HG03521 (cell line): ENCODE measurements around the gene NT5DC4.

Experiments used
- ATAC-seq: cut with Tn5 transposase; IDR thresholded peaks from one replicate; pipeline ENCODE4 v1.9.1; 2021; ENCODE audit warnings: mild to moderate bottlenecking, moderate library complexity; ENCODE audit not compliant: unreplicated experiment

The NT5DC4 gene

GRCh38 chr2:112722816-112723546 lies 2.2 kb downstream of the NT5DC4 start:
- no peak for ATAC-seq

GRCh38 chr2:112723547-112723940 lies 2.7 kb downstream of the NT5DC4 start:
- no peak for ATAC-seq

GRCh38 chr2:112723995-112724394 lies 3.2 kb downstream of the NT5DC4 start:
- no peak for ATAC-seq

GRCh38 chr2:112724591-112725525 lies 4.0 kb downstream of the NT5DC4 start:
- ATAC-seq: no peak

- no peak for ATAC-seq
Observed at GRCh38 chr2:112725545-112726457, 5.0 kb downstream of the NT5DC4 start.

- ATAC-seq: no peak
Observed at GRCh38 chr2:112726487-112727190, 5.8 kb downstream of the NT5DC4 start.

GRCh38 chr2:112727276-112728028 lies 6.6 kb downstream of the NT5DC4 start:
- no peak for ATAC-seq

- ATAC-seq: no peak
Observed at GRCh38 chr2:112728029-112728362, 7.2 kb downstream of the NT5DC4 start.

- ATAC-seq: no peak
Observed at GRCh38 chr2:112728378-112729175, 7.8 kb downstream of the NT5DC4 start.

GRCh38 chr2:112730216-112730615 lies 9.4 kb downstream of the NT5DC4 start:
- no peak for ATAC-seq

- ATAC-seq: no peak
Observed at GRCh38 chr2:112730791-112731190, 10.0 kb downstream of the NT5DC4 start.

- ATAC-seq: no peak
Observed at GRCh38 chr2:112731479-112731878, 10.7 kb downstream of the NT5DC4 start.

GRCh38 chr2:112733456-112733855 lies 12.6 kb downstream of the NT5DC4 start:
- ATAC-seq: no peak

- no peak for ATAC-seq
Observed at GRCh38 chr2:112733871-112734270, 13.1 kb downstream of the NT5DC4 start.

- ATAC-seq: no peak
Observed at GRCh38 chr2:112737542-112738232, 16.9 kb downstream of the NT5DC4 start.

- ATAC-seq: no peak
Observed at GRCh38 chr2:112740527-112740926, 19.7 kb downstream of the NT5DC4 start.

- ATAC-seq: no peak
Observed at GRCh38 chr2:112749755-112750559, 29.1 kb downstream of the NT5DC4 start.

GRCh38 chr2:112750560-112750843 lies 29.7 kb downstream of the NT5DC4 start:
- ATAC-seq: no peak
